ENCODE results near the gene OXT.

The OXT gene

GRCh38 chr20:3045042-3045815 is 26.2 kb upstream of the OXT start:
- TF ChIP-seq REST (IDR thresholded peaks at IDR 0.05; ENCODE audit: insufficient read depth in 1 of 2, low read depth in 2 of 2, low read length in 2 of 2) (no peak), POLR2AphosphoS5 (IDR thresholded peaks at IDR 0.05; ENCODE audit: low read depth, low read length) (no peak), TAF1 (IDR thresholded peaks at IDR 0.05; ENCODE audit: borderline replicate concordance, insufficient read depth, low read length) (no peak), SIN3A (IDR thresholded peaks at IDR 0.05; ENCODE audit: borderline replicate concordance, insufficient read depth, low read length) (no peak), FOXP2 (optimal IDR thresholded peaks at IDR 0.05; ENCODE audit: borderline replicate concordance, extremely low read depth, extremely low read length, insufficient read depth) (no peak)

GRCh38 chr20:3045816-3046676 is 25.4 kb upstream of the OXT start, which contains the start of gene MRPS26:
MRPS26 (plus strand) TSS chr20:3046052; CDS start chr20:3046069, 17 bp downstream.
- TF ChIP-seq FOXP2 (optimal IDR thresholded peaks at IDR 0.05; ENCODE audit: borderline replicate concordance, extremely low read depth, extremely low read length, insufficient read depth) (peak; percentile 89), TAF1 (IDR thresholded peaks at IDR 0.05; ENCODE audit: borderline replicate concordance, insufficient read depth, low read length) (peak; percentile 70; the same call in 1 of the 2 replicates), POLR2AphosphoS5 (IDR thresholded peaks at IDR 0.05; ENCODE audit: low read depth, low read length) (peak; percentile 72), REST (IDR thresholded peaks at IDR 0.05; ENCODE audit: insufficient read depth in 1 of 2, low read depth in 2 of 2, low read length in 2 of 2) (0 out of 4 replicates have a peak, but pooled peaks of 1 of the 2 experiments have one; percentile 7), SIN3A (IDR thresholded peaks at IDR 0.05; ENCODE audit: borderline replicate concordance, insufficient read depth, low read length) (peak; percentile 48; the same call in 1 of the 2 replicates)

GRCh38 chr20:3046677-3047462 is 24.6 kb upstream of the OXT start:
- no peak for TF ChIP-seq POLR2AphosphoS5 (IDR thresholded peaks at IDR 0.05; ENCODE audit: low read depth, low read length)
- no peak for TF ChIP-seq FOXP2 (optimal IDR thresholded peaks at IDR 0.05; ENCODE audit: borderline replicate concordance, extremely low read depth, extremely low read length, insufficient read depth)
- TF ChIP-seq REST (IDR thresholded peaks at IDR 0.05; ENCODE audit: insufficient read depth in 1 of 2, low read depth in 2 of 2, low read length in 2 of 2), result no peak
- TF ChIP-seq TAF1 (IDR thresholded peaks at IDR 0.05; ENCODE audit: borderline replicate concordance, insufficient read depth, low read length), result no peak
- no peak for TF ChIP-seq SIN3A (IDR thresholded peaks at IDR 0.05; ENCODE audit: borderline replicate concordance, insufficient read depth, low read length)

GRCh38 chr20:3047486-3048419 is 23.7 kb upstream of the OXT start:
- TF ChIP-seq POLR2AphosphoS5 (IDR thresholded peaks at IDR 0.05; ENCODE audit: low read depth, low read length) (no peak), FOXP2 (optimal IDR thresholded peaks at IDR 0.05; ENCODE audit: borderline replicate concordance, extremely low read depth, extremely low read length, insufficient read depth) (no peak), SIN3A (IDR thresholded peaks at IDR 0.05; ENCODE audit: borderline replicate concordance, insufficient read depth, low read length) (no peak), TAF1 (IDR thresholded peaks at IDR 0.05; ENCODE audit: borderline replicate concordance, insufficient read depth, low read length) (no peak), REST (IDR thresholded peaks at IDR 0.05; ENCODE audit: insufficient read depth in 1 of 2, low read depth in 2 of 2, low read length in 2 of 2) (no peak)

Data from PFSK-1 (cell line).